Measurements from ENCODE around the gene ZNF629. TPM values are rescaled to one million over a fixed set of nuclear protein-coding genes. Genes with fewer than 3 reads are reported as not detected.
A peak's percentile ranks its signal among the peaks of the same experiment; 100 is the strongest.

ZNF629 gene
- total and polyA plus RNA-seq, 2 experiments from 2014 or later, result 5.0 to 12.2 TPM

DNA sequence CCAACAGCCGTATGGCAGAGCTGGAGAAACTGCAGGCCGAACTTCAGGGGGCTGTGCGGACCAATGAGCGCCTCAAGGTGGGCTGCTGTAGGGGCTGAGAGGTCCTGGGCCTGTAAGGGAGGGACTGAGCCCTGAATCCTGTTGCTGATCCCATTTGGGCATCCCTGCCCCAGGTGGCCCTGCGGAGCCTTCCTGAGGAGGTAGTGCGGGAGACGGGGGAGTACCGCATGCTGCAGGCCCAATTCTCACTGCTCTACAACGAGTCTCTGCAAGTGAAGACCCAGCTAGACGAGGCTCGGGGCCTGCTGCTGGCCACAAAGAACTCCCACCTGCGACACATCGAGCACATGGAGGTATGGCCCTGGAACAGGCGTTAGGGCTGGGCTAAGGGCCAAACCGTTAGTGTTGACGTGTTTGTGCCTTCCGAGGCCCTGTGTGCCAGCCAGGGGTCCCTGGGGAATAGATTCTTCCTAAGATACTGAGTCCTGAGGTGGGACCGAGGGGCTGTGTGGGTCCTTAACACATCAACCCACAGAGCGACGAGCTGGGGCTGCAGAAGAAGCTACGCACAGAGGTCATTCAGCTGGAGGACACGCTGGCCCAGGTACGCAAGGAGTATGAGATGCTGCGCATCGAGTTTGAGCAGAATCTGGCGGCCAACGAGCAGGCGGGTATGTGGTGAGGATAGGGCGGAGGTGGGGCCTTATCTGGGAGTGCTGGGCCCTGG lies 20.6 kb downstream of the ZNF629 start:
- Histone ChIP-seq H3K4me3 (no peak overlapping the region), H2AFZ (no peak overlapping the region), H3K9me3 (ENCODE audit: low read depth) (no peaks in the 10 kb centered on the region), H3K9ac (no peak overlapping the region), H3F3A (ENCODE audit: insufficient read depth) (peaks cover 8% of the 10 kb centered on the region; the same call in 1 of the 2 replicates), H3K79me2 (ENCODE audit: insufficient read depth) (peaks cover 52% of the 10 kb centered on the region), H3K27me3 (replicated peaks; ENCODE audit: insufficient read depth) (no peaks in the 10 kb centered on the region), H3K27ac (no peak overlapping the region), H3K4me2 (ENCODE audit: unreplicated experiment) (no peak overlapping the region), H3K9me2 (ENCODE audit: insufficient read depth) (no peaks in the 10 kb centered on the region), H4K20me1 (ENCODE audit: insufficient read depth) (no peaks in the 10 kb centered on the region), H3K4me1 (ENCODE audit: insufficient read depth) (peaks cover 12% of the 10 kb centered on the region), H3K36me3 (ENCODE audit: low read depth) (peaks cover 59% of the 10 kb centered on the region; the same call in 1 of the 2 replicates)
- in situ Hi-C loops (cut with MboI), result no loop called here
- no peak for TF ChIP-seq EZH2phosphoT487 (IDR thresholded peaks at IDR 0.05; ENCODE audit: insufficient read depth, low read depth)
- TF ChIP-seq EZH2 (IDR thresholded peaks at IDR 0.05; ENCODE audit: insufficient read depth, poor library complexity, severe bottlenecking), result no peak
- DNase-seq, result no peak
- WGBS, 2 experiments (ENCODE audit: low coverage in 1 of 2, low lambda C conversion rate in 2 of 2, missing lambda C conversion rate in 2 of 2), result 90% methylated on average over 29 of the region's 29 CpGs

DNA sequence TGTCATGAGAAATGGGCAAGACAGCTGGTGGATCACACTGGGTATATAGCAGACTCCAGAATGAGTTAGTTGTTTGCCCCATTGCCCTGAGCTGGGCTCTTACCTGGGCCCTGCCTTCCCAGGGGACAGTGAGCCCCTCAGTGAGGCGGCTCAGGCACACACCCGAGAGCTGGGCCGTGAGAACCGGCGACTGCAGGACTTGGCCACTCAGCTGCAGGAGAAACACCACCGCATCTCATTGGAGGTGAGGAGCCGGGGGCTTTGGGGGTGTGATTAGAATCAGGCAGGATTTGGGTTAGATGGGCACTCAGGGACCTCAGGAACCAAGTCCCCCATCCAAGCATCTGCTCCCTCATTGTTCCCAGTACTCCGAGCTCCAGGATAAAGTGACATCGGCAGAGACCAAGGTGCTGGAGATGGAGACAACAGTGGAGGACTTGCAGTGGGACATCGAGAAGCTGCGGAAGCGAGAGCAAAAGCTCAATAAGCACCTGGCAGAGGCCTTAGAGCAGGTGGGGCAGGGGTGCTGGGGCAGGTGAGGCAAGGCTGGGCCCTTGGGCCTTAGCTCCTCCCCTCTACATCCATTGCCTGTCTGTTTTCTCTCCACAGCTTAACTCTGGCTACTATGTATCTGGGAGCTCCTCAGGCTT lies 22.1 kb downstream of the ZNF629 start:
- TF ChIP-seq EZH2phosphoT487 (IDR thresholded peaks at IDR 0.05; ENCODE audit: insufficient read depth, low read depth) (no peak), EZH2 (IDR thresholded peaks at IDR 0.05; ENCODE audit: insufficient read depth, poor library complexity, severe bottlenecking) (no peak)
- in situ Hi-C loops (cut with MboI), result no loop called here
- Histone ChIP-seq H3K79me2 (ENCODE audit: insufficient read depth) (peaks cover 46% of the 10 kb centered on the region), H3K27me3 (replicated peaks; ENCODE audit: insufficient read depth) (no peaks in the 10 kb centered on the region), H2AFZ (no peak overlapping the region), H3K27ac (no peak overlapping the region), H3K9me2 (ENCODE audit: insufficient read depth) (no peaks in the 10 kb centered on the region), H3K9me3 (ENCODE audit: low read depth) (no peaks in the 10 kb centered on the region), H3F3A (ENCODE audit: insufficient read depth) (peaks cover 9% of the 10 kb centered on the region), H3K4me1 (ENCODE audit: insufficient read depth) (peaks cover 14% of the 10 kb centered on the region), H3K9ac (no peak overlapping the region), H3K4me3 (no peak overlapping the region), H3K4me2 (ENCODE audit: unreplicated experiment) (no peak overlapping the region), H4K20me1 (ENCODE audit: insufficient read depth) (no peaks in the 10 kb centered on the region), H3K36me3 (ENCODE audit: low read depth) (peaks cover 50% of the 10 kb centered on the region; the same call in 1 of the 2 replicates)
- 95 to 98% methylated on average over 12 of the region's 12 CpGs for WGBS, 2 experiments (ENCODE audit: low coverage in 1 of 2, low lambda C conversion rate in 2 of 2, missing lambda C conversion rate in 2 of 2)
- no peak for DNase-seq

DNA sequence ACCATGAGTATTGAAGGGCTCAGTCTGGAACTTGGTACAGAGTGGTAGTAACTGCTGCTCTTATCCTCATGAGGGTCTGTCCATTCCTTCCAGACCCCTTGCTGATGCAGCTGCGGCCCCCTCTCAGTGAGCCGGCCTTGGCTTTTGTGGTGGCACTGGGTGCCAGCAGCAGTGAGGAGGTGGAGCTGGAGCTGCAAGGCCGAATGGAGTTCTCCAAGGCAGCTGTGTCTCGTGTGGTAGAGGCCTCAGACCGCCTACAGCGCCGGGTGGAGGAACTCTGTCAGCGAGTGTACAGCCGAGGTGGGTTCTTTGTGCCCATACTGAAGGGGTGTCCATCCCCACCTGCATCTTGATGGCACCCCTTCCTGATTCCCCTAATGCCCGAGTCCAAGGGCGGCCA lies 22.9 kb downstream of the ZNF629 start:
- WGBS, 2 experiments (ENCODE audit: low coverage in 1 of 2, low lambda C conversion rate in 2 of 2, missing lambda C conversion rate in 2 of 2), result 95 to 97% methylated on average over 11 of the region's 11 CpGs
- H3K9ac ChIP-seq, result peak overlapping the region; percentile 90; the same call in 1 of the 2 replicates
- H3K4me2 ChIP-seq (ENCODE audit: unreplicated experiment), result peak overlapping the region; percentile 90
- H3K4me1 ChIP-seq (ENCODE audit: insufficient read depth), result peaks cover 14% of the 10 kb centered on the region
- H2AFZ ChIP-seq, result no peak overlapping the region
- H3K9me2 ChIP-seq (ENCODE audit: insufficient read depth), result no peaks in the 10 kb centered on the region
- H3K27me3 ChIP-seq (replicated peaks; ENCODE audit: insufficient read depth), result no peaks in the 10 kb centered on the region
- DNase-seq, result no peak
- H3F3A ChIP-seq (ENCODE audit: insufficient read depth), result peaks cover 9% of the 10 kb centered on the region
- H3K79me2 ChIP-seq (ENCODE audit: insufficient read depth), result peaks cover 46% of the 10 kb centered on the region
- H3K9me3 ChIP-seq (ENCODE audit: low read depth), result no peaks in the 10 kb centered on the region
- no peaks in the 10 kb centered on the region for H4K20me1 ChIP-seq (ENCODE audit: insufficient read depth)
- in situ Hi-C loops (cut with MboI), result no loop called here
- peak overlapping the region; percentile 79; the same call in 1 of the 2 replicates for H3K4me3 ChIP-seq
- peaks cover 43% of the 10 kb centered on the region; the same call in 1 of the 2 replicates for H3K36me3 ChIP-seq (ENCODE audit: low read depth)
- H3K27ac ChIP-seq, result no peak overlapping the region
- TF ChIP-seq EZH2phosphoT487 (IDR thresholded peaks at IDR 0.05; ENCODE audit: insufficient read depth, low read depth), result no peak
- no peak for TF ChIP-seq EZH2 (IDR thresholded peaks at IDR 0.05; ENCODE audit: insufficient read depth, poor library complexity, severe bottlenecking)

DNA sequence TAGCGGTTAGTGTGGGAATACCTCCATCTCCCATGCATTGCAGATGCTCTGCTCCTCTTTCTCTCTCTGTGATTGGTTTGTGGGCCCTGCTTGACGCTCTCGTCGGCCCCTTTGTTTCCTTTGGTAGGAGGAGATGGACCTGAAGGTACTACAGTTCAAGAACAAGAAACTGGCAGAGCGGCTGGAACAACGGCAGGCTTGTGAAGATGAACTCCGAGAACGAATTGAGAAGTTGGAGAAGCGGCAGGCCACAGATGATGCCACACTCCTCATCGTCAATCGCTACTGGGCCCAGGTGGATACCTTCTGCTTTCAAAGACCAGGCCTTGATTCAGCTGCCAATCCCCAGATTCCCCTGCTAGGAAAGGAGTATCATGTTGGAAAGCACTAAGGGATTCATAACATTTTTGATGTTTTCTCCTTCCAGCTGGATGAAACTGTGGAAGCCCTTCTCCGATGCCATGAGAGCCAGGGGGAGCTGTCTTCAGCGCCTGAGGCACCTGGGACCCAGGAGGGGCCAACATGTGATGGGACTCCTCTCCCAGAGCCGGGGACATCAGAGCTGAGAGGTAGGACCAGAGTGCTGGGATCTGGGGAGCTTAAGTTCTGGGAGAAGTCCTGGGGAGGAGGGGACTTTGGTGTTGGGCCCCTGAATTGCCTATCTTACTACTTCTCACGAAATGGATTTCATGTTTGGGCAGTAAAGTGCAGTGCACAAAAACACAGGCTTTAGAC lies 23.8 kb downstream of the ZNF629 start:
- in situ Hi-C loops (cut with MboI), result no loop called here
- H4K20me1 ChIP-seq (ENCODE audit: insufficient read depth), result no peaks in the 10 kb centered on the region
- peaks cover 14% of the 10 kb centered on the region for H3K4me1 ChIP-seq (ENCODE audit: insufficient read depth)
- H3K79me2 ChIP-seq (ENCODE audit: insufficient read depth), result peaks cover 46% of the 10 kb centered on the region
- no peaks in the 10 kb centered on the region for H3K9me3 ChIP-seq (ENCODE audit: low read depth)
- H3F3A ChIP-seq (ENCODE audit: insufficient read depth), result peaks cover 9% of the 10 kb centered on the region
- peak overlapping the region; percentile 79 for H3K4me3 ChIP-seq
- no peak for DNase-seq
- H3K4me2 ChIP-seq (ENCODE audit: unreplicated experiment), result peak overlapping the region; percentile 90
- H3K36me3 ChIP-seq (ENCODE audit: low read depth), result peaks cover 43% of the 10 kb centered on the region; the same call in 1 of the 2 replicates
- WGBS, 2 experiments (ENCODE audit: low coverage in 1 of 2, low lambda C conversion rate in 2 of 2, missing lambda C conversion rate in 2 of 2), result 61 to 63% methylated on average over 15 of the region's 15 CpGs
- peak overlapping the region; percentile 90 for H3K9ac ChIP-seq
- no peak for TF ChIP-seq EZH2 (IDR thresholded peaks at IDR 0.05; ENCODE audit: insufficient read depth, poor library complexity, severe bottlenecking)
- no peaks in the 10 kb centered on the region for H3K9me2 ChIP-seq (ENCODE audit: insufficient read depth)
- peak overlapping the region; percentile 51 for H3K27ac ChIP-seq
- H2AFZ ChIP-seq, result no peak overlapping the region
- H3K27me3 ChIP-seq (replicated peaks; ENCODE audit: insufficient read depth), result no peaks in the 10 kb centered on the region
